Natural killer cell (primary cell): ENCODE measurements around the gene FYN. TPM values are rescaled to one million over a fixed set of nuclear protein-coding genes. Genes with fewer than 3 reads are reported as not detected.
A peak's percentile ranks its signal among the peaks of the same experiment; 100 is the strongest.

Source experiments
- ATAC-seq, 3 donors: fragments of 150-1000 bp in 2 of 3; fragments of 200-7000 bp in 1 of 3; cut with Tn5 transposase; 1 replicate in 1 of 3; 2 replicates in 2 of 3; pipeline ENCODE4 v1.10.0; 2021; ENCODE audit warnings: mild to moderate bottlenecking in 2 of 3, moderate library complexity in 2 of 3
- DNase-seq, 2 donors: peaks; one replicate each; pipeline versions ENCODE4 v3.0.0 to v3.0.0-alpha.2; 2013 to 2021; ENCODE audit warnings: mixed read lengths in 1 of 2
- H3K27ac ChIP-seq: one replicate; pipeline ENCODE4 v1.5.1; 2013; ENCODE audit warnings: mild to moderate bottlenecking, low read length
- H3K27me3 ChIP-seq: one replicate; pipeline ENCODE4 v1.6.1; 2013; ENCODE audit warnings: low read length; ENCODE audit not compliant: control insufficient read depth, insufficient read depth
- H3K36me3 ChIP-seq: one replicate; pipeline ENCODE4 v1.6.1; 2013; ENCODE audit warnings: low read length; ENCODE audit not compliant: control insufficient read depth, insufficient read depth
- H3K4me1 ChIP-seq: one replicate; pipeline ENCODE4 v1.6.1; 2013; ENCODE audit warnings: low read length; ENCODE audit not compliant: control insufficient read depth, insufficient read depth
- H3K4me3 ChIP-seq: one replicate; pipeline ENCODE4 v1.5.1; 2013; ENCODE audit warnings: low read length
- H3K9me3 ChIP-seq: one replicate; pipeline ENCODE4 v1.6.1; 2013; ENCODE audit warnings: low read length; ENCODE audit not compliant: control insufficient read depth, insufficient read depth
- H3K27ac Mint-ChIP-seq, 2 donors: one replicate each; pipeline ENCODE4 v1.8.0; 2022; ENCODE audit warnings: mild to moderate bottlenecking in 2 of 2, mixed read lengths in 2 of 2, moderate library complexity in 1 of 2
- H3K27me3 Mint-ChIP-seq, 2 donors: one replicate each; pipeline ENCODE4 v1.8.0; 2022; ENCODE audit warnings: low read depth in 2 of 2, mixed read lengths in 2 of 2
- H3K36me3 Mint-ChIP-seq: one replicate; pipeline ENCODE4 v1.8.0; 2022; ENCODE audit warnings: mixed read lengths
- H3K4me1 Mint-ChIP-seq, 2 donors: one replicate each; pipeline ENCODE4 v1.8.0; 2022; ENCODE audit warnings: mixed read lengths in 2 of 2
- H3K4me3 Mint-ChIP-seq: one replicate; pipeline ENCODE4 v1.8.0; 2022; ENCODE audit warnings: mild to moderate bottlenecking, moderate library complexity, mixed read lengths
- H3K9me3 Mint-ChIP-seq, 2 donors: one replicate each; pipeline ENCODE4 v1.8.0; 2022; ENCODE audit warnings: mixed read lengths in 2 of 2
- WGBS: methylation state at CpG from one replicate; pipeline ENCODE4 v1.1.7; 2013; ENCODE audit warnings: missing lambda C conversion rate; ENCODE audit not compliant: insufficient coverage; 5-methylcytosine and 5-hydroxymethylcytosine counted together
- intact Hi-C: fragments of 100-400 bp; cut with micrococcal nuclease; formaldehyde crosslinking; loops from one replicate; pipeline ENCODE4 v1.14.2; 2022
- total RNA-seq, 4 donors: library from RNA; stranded (reverse); fragments of 120-200 nt in 1 of 4; gene quantifications; one replicate each; pipeline versions ENCODE4 v1.2.3 to v1.2.4, GENCODE V29; 2013 to 2022
- TF ChIP-seq, protein P1 (sequence below): fragments of 200-600 bp; IDR thresholded peaks from one replicate; pipeline ENCODE4 v1.8.0; 2022; ENCODE audit warnings: antibody characterized with exemption

Gene FYN
- total RNA-seq, 3 donors from 2014 or later (not counting 1 experiment from before 2014, with no cell fraction given) = 616 to 757 (median 713) TPM

GRCh38 chr6:111714416-111715270 is 158.6 kb downstream of the FYN start:
- ATAC-seq (peak; percentile 75 to 80 (median 79)), DNase-seq (peak in 1 of 2 donors; percentile 57)
- H3K36me3 Mint-ChIP-seq = peaks cover 26% of the 10 kb centered on the region
- no peaks in the 10 kb centered on the region for H3K27me3 Mint-ChIP-seq
- intact Hi-C loops = loop anchor here (1.0 to 2.0 kb wide), 6 partner anchors 18 to 122 kb away; no protein-coding TSS in a partner anchor
- TF ChIP-seq, protein P1, sequence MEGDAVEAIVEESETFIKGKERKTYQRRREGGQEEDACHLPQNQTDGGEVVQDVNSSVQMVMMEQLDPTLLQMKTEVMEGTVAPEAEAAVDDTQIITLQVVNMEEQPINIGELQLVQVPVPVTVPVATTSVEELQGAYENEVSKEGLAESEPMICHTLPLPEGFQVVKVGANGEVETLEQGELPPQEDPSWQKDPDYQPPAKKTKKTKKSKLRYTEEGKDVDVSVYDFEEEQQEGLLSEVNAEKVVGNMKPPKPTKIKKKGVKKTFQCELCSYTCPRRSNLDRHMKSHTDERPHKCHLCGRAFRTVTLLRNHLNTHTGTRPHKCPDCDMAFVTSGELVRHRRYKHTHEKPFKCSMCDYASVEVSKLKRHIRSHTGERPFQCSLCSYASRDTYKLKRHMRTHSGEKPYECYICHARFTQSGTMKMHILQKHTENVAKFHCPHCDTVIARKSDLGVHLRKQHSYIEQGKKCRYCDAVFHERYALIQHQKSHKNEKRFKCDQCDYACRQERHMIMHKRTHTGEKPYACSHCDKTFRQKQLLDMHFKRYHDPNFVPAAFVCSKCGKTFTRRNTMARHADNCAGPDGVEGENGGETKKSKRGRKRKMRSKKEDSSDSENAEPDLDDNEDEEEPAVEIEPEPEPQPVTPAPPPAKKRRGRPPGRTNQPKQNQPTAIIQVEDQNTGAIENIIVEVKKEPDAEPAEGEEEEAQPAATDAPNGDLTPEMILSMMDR = no peak
- Histone ChIP-seq H3K4me1 (peaks cover 47% of the 10 kb centered on the region), H3K36me3 (peaks cover 68% of the 10 kb centered on the region), H3K4me3 (no peak overlapping the region), H3K9me3 (no peaks in the 10 kb centered on the region), H3K27me3 (no peaks in the 10 kb centered on the region), H3K27ac (peak overlapping the region; percentile 82)
- no peaks in the 10 kb centered on the region for H3K9me3 Mint-ChIP-seq
- peak overlapping the region; percentile 79 for H3K4me3 Mint-ChIP-seq
- H3K27ac Mint-ChIP-seq = peak overlapping the region; percentile 98 to 100
- 58% methylated on average over 8 of the region's 10 CpGs for WGBS
- H3K4me1 Mint-ChIP-seq = peaks cover 74 to 76% of the 10 kb centered on the region in 2 donors

DNA sequence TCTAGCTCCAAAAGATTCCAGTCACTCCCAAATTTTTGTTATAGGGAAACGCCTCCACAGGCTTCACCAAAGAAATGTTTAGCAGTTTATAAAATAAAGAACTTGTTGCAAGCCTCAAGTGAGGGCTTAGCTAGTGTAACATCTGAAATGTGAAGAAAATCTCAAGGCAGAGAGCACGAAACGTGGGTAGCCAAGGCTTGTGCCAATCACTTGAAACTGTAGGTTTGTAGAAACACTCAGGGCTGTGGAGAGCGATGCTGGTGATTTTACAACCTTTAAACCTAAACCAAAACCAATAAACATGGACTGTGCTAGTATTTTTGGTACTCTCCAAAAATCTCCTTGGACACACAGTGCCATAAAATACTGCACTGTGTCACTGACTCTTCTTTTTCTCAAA is 159.4 kb downstream of the FYN start:
- Histone ChIP-seq H3K27me3 (no peaks in the 10 kb centered on the region), H3K9me3 (no peaks in the 10 kb centered on the region), H3K4me3 (no peak overlapping the region), H3K27ac (peak overlapping the region; percentile 82), H3K36me3 (peaks cover 65% of the 10 kb centered on the region), H3K4me1 (peaks cover 52% of the 10 kb centered on the region)
- TF ChIP-seq, protein P1 = no peak
- peak overlapping the region; percentile 98 to 100 for H3K27ac Mint-ChIP-seq
- H3K9me3 Mint-ChIP-seq = no peaks in the 10 kb centered on the region
- ATAC-seq = no peak
- intact Hi-C loops = loop anchor here (1.0 to 2.0 kb wide), 6 partner anchors 18 to 123 kb away; no protein-coding TSS in a partner anchor
- WGBS = 76% methylated on average over 4 of the region's 4 CpGs
- peaks cover 21% of the 10 kb centered on the region for H3K36me3 Mint-ChIP-seq
- no peak for DNase-seq
- H3K4me1 Mint-ChIP-seq = peaks cover 72 to 78% of the 10 kb centered on the region in 2 donors
- no peaks in the 10 kb centered on the region for H3K27me3 Mint-ChIP-seq
- peak overlapping the region; percentile 79 for H3K4me3 Mint-ChIP-seq

DNA sequence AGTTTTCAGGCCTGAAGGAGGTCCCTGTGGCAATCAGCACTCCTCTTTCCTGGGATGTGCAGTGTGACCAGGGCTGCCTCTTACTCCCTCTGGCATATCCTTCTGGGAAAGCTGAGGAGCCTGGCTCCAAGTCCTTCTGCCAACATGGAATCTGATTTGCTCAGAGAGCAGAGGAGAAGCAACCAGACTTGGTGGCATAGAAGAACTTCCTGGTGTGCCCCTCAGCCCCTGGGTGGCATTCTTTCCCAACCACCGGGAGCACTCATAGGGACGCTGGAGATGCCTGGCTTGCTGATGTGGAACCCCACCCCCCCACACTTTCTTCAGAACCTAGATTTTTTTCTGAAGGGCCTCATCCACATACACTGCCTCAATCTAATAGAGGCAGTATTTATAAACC is 160.0 kb downstream of the FYN start:
- 92% methylated on average over 2 of the region's 2 CpGs for WGBS
- TF ChIP-seq, protein P1 = no peak
- H3K4me1 Mint-ChIP-seq = peaks cover 67 to 74% of the 10 kb centered on the region in 2 donors
- Histone ChIP-seq H3K36me3 (peaks cover 65% of the 10 kb centered on the region), H3K27me3 (no peaks in the 10 kb centered on the region), H3K4me1 (peaks cover 56% of the 10 kb centered on the region), H3K9me3 (no peaks in the 10 kb centered on the region), H3K27ac (peak overlapping the region; percentile 82), H3K4me3 (no peak overlapping the region)
- no peak overlapping the region for H3K4me3 Mint-ChIP-seq
- peaks cover 19% of the 10 kb centered on the region for H3K36me3 Mint-ChIP-seq
- DNase-seq = no peak
- no peaks in the 10 kb centered on the region for H3K27me3 Mint-ChIP-seq
- ATAC-seq = no peak
- intact Hi-C loops = no loop called here
- no peaks in the 10 kb centered on the region for H3K9me3 Mint-ChIP-seq
- H3K27ac Mint-ChIP-seq = peak overlapping the region; percentile 98 to 100
